HepG2 (cell line): ENCODE results near the gene FAM174C. TPM values are rescaled to one million over a fixed set of nuclear protein-coding genes. Genes with fewer than 3 reads are reported as not detected.
A peak's percentile ranks its signal among the peaks of the same experiment; 100 is the strongest.

Source experiments
- BRCA1 ChIP-seq: sonication (generic); formaldehyde crosslinking; IDR thresholded peaks from 2 replicates; pipeline ENCODE4 v1.4.0; 2020; ENCODE audit warnings: missing genetic modification reagents
- DR1 ChIP-seq: sonication (generic); formaldehyde crosslinking; IDR thresholded peaks from 2 replicates; pipeline ENCODE4 v1.8.0; 2021; ENCODE audit warnings: mild to moderate bottlenecking, missing genetic modification reagents, inconsistent platforms
- EP300 ChIP-seq, 3 experiments: sonication (generic) in 1 of 3; formaldehyde crosslinking in 1 of 3; IDR thresholded peaks; 2 replicates each; pipeline versions ENCODE4 v1.5.1 to v1.6.1; 2011 to 2020; ENCODE audit warnings: low read depth in 2 of 3, low read length in 2 of 3, borderline replicate concordance in 1 of 3, improper control_type of control experiment in 1 of 3, mild to moderate bottlenecking in 1 of 3, missing genetic modification reagents in 1 of 3, moderate library complexity in 1 of 3
- HHEX ChIP-seq: IDR thresholded peaks from 2 replicates; pipeline ENCODE4 v1.6.1; 2016; ENCODE audit warnings: control low read depth
- HIVEP1 ChIP-seq: sonication (generic); formaldehyde crosslinking; IDR thresholded peaks from 2 replicates; pipeline ENCODE4 v1.4.0; 2020; ENCODE audit warnings: mild to moderate bottlenecking, missing genetic modification reagents
- HNF4A ChIP-seq: sonication (generic); formaldehyde crosslinking; IDR thresholded peaks from 2 replicates; pipeline ENCODE4 v1.4.0; 2020; ENCODE audit warnings: missing genetic modification reagents
- HOXD1 ChIP-seq: sonication (generic); formaldehyde crosslinking; IDR thresholded peaks from 2 replicates; pipeline ENCODE4 v1.5.0; 2020; ENCODE audit warnings: missing genetic modification reagents
- JARID2 ChIP-seq: sonication (generic); formaldehyde crosslinking; IDR thresholded peaks from 2 replicates; pipeline ENCODE4 v1.8.1; 2023; ENCODE audit warnings: missing genetic modification reagents, inconsistent platforms; ENCODE audit not compliant: insufficient replicate concordance
- MAZ ChIP-seq, 2 experiments: sonication (generic) in 1 of 2; formaldehyde crosslinking in 1 of 2; IDR thresholded peaks; 2 replicates each; pipeline versions ENCODE4 v1.5.0 to v1.6.1; 2012 to 2020; ENCODE audit warnings: low read depth in 2 of 2, mild to moderate bottlenecking in 2 of 2, borderline replicate concordance in 1 of 2, improper control_type of control experiment in 1 of 2, low read length in 1 of 2, missing genetic modification reagents in 1 of 2, moderate library complexity in 1 of 2
- MEIS2 ChIP-seq: sonication (generic); formaldehyde crosslinking; IDR thresholded peaks from 2 replicates; pipeline ENCODE4 v1.9.0; 2021; ENCODE audit warnings: mild to moderate bottlenecking, missing genetic modification reagents
- NFE2L2 ChIP-seq: fragments of 150-350 bp; IDR thresholded peaks from 2 replicates; pipeline ENCODE4 v1.6.1; 2014; ENCODE audit warnings: low read length
- PPARG ChIP-seq: conservative IDR thresholded peaks from 2 replicates; pipeline ENCODE4 v1.6.1; 2016; ENCODE audit warnings: missing biosample characterization, missing genetic modification reagents
- RBFOX2 ChIP-seq: fragments of 200-400 bp; formaldehyde crosslinking; IDR thresholded peaks from 2 replicates; pipeline ENCODE4 v1.6.1; 2017; ENCODE audit warnings: low read depth, mild to moderate bottlenecking, low read length
- SAP130 ChIP-seq: IDR thresholded peaks from 2 replicates; pipeline ENCODE4 v1.6.1; 2016; ENCODE audit warnings: low read depth
- SNRNP70 ChIP-seq: fragments of 200-400 bp; formaldehyde crosslinking; IDR thresholded peaks from 2 replicates; pipeline ENCODE4 v1.6.1; 2017; ENCODE audit warnings: mild to moderate bottlenecking, low read depth, low read length, moderate library complexity
- TAF1 ChIP-seq: sonication (generic); formaldehyde crosslinking; IDR thresholded peaks from 2 replicates; pipeline ENCODE4 v1.4.0; 2020; ENCODE audit warnings: missing genetic modification reagents
- TBX2 ChIP-seq: sonication (generic); formaldehyde crosslinking; IDR thresholded peaks from 2 replicates; pipeline ENCODE4 v1.5.0; 2020; ENCODE audit warnings: missing genetic modification reagents, mild to moderate bottlenecking, borderline replicate concordance
- ZMAT3 ChIP-seq: sonication (generic); formaldehyde crosslinking; conservative IDR thresholded peaks from 2 replicates; pipeline ENCODE4 v1.7.0; 2021; ENCODE audit warnings: missing genetic modification reagents
- ZNF292 ChIP-seq: sonication (generic); formaldehyde crosslinking; IDR thresholded peaks from 2 replicates; pipeline ENCODE4 v1.8.1; 2022; ENCODE audit warnings: mild to moderate bottlenecking, low read depth, missing genetic modification reagents, borderline replicate concordance
- polyA plus RNA-seq, 8 experiments: library from polyadenylated mRNA; depleted of rRNA in 3 of 8; stranded (reverse) in 7 of 8; unstranded in 1 of 8; fragments of >200 nt; fragmentation: Illumina TruSeq in 4 of 8; extraction: Trizol in 4 of 8; gene quantifications; 2 replicates each; pipeline versions ENCODE4 v1.2.1 to v1.2.3, GENCODE V29; 2011 to 2016; ENCODE audit warnings: low read depth in 4 of 8, missing spikeins in 1 of 8, mixed read lengths in 1 of 8; ENCODE audit not compliant: insufficient read depth in 1 of 8
- total RNA-seq, 5 experiments: library from RNA; depleted of rRNA; stranded (reverse); fragments of >200 nt; fragmentation: Illumina TruSeq; extraction: Trizol; gene quantifications; 2 replicates each; pipeline ENCODE4 v1.2.3, GENCODE V29; 2016; ENCODE audit warnings: low read depth in 1 of 5
- TF ChIP-seq, protein P1 (sequence below): sonication (generic); formaldehyde crosslinking; IDR thresholded peaks from 2 replicates; pipeline ENCODE4 v1.5.1; 2020; ENCODE audit warnings: missing genetic modification reagents, mild to moderate bottlenecking, borderline replicate concordance
- TF ChIP-seq, protein P2 (sequence below): sonication (generic); formaldehyde crosslinking; IDR thresholded peaks from 2 replicates; pipeline ENCODE4 v1.4.0; 2020; ENCODE audit warnings: missing genetic modification reagents, mild to moderate bottlenecking, borderline replicate concordance
- TF ChIP-seq, protein P3 (sequence below): sonication (generic); IDR thresholded peaks from 2 replicates; pipeline ENCODE4 v1.6.1; 2016; ENCODE audit warnings: low read depth, borderline replicate concordance
- TF ChIP-seq, protein P4 (sequence below): IDR thresholded peaks from 2 replicates; pipeline ENCODE4 v1.6.1; 2016; ENCODE audit warnings: missing genetic modification reagents, missing compliant biosample characterization

Gene FAM174C
- total and polyA plus RNA-seq, 2 of the 13 experiments (the other 11 are each of a cell fraction or from before 2014, with no cell fraction given) = 19.5 to 31.3 TPM

DNA sequence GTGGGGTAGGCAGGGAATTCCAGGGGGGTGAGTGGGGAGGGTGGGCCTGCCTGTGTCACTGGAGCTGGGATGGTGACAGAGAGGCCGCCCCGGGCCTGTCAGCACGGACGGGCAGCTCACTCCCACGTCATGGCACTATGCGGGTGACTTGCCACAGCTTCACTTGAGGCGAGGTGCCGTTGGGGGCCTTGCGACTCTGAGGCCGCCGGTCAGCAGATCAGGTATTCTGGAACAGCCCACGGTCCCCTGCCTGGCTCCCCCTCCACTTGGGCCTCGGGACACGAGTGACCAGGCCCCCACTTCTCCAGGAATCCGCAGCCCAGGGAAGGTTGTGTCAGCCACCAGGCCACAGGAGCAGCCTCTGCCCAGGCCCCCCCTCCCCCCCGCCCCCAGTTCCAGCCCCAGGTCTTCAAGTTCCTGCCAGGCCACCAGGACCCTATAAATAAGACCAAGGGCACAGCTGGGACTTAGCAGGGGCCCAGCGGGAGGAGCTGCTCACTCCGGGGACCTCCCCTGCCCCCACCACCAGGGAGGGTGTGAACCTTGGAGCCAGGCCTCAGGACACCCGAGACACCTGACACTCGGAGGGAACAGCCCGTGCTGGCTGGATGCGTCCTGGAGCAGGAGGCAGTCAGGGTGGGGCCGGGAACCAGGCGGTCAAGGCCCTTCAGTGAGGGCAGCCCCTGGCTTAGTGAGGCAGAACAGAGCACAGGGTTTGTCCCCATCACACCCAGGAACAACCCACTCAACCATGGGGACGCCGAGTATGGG lies 29.7 kb upstream of the FAM174C start (continued):
- TF ChIP-seq HNF4A (CRISPR knock-in tag) (peak; percentile 75), ZMAT3 (CRISPR knock-in tag) (peak; percentile 62; the same call in 1 of the 2 replicates), JARID2 (no peak), TBX2 (CRISPR knock-in tag) (peak; percentile 37; the same call in 1 of the 2 replicates), MEIS2 (CRISPR knock-in tag) (peak; percentile 34; the same call in 1 of the 2 replicates), HOXD1 (CRISPR knock-in tag) (0 out of 2 replicates have a peak, but pooled peaks have one; percentile 4), EP300 (IDR thresholded peaks at IDR 0.05; ENCODE audit: low read depth in 2 of 2, low read length in 2 of 2) (peak in 1 of 2 experiments; percentile 6; a peak in 1 of 4 replicates), EP300 (CRISPR knock-in tag; IDR thresholded peaks at IDR 0.05; ENCODE audit: borderline replicate concordance) (no peak), TAF1 (CRISPR knock-in tag) (peak; percentile 43; the same call in 1 of the 2 replicates), MAZ (IDR thresholded peaks at IDR 0.05; ENCODE audit: borderline replicate concordance, low read depth, low read length) (peak; percentile 27; the same call in 1 of the 2 replicates), MAZ (CRISPR knock-in tag; IDR thresholded peaks at IDR 0.05; ENCODE audit: low read depth) (no peak), BRCA1 (CRISPR knock-in tag) (no peak), PPARG (peak; percentile 71; the same call in 1 of the 2 replicates), RBFOX2 (peak; percentile 46; the same call in 1 of the 2 replicates), DR1 (CRISPR knock-in tag) (peak; percentile 32; the same call in 1 of the 2 replicates), HIVEP1 (CRISPR knock-in tag) (peak; percentile 65), SNRNP70 (no peak), ZNF292 (CRISPR knock-in tag) (no peak), SAP130 (CRISPR knock-in tag) (peak; percentile 47; the same call in 1 of the 2 replicates), HHEX (CRISPR knock-in tag) (0 out of 2 replicates have a peak, but pooled peaks have one; percentile 35), NFE2L2 (no peak)
- TF ChIP-seq, protein P1, sequence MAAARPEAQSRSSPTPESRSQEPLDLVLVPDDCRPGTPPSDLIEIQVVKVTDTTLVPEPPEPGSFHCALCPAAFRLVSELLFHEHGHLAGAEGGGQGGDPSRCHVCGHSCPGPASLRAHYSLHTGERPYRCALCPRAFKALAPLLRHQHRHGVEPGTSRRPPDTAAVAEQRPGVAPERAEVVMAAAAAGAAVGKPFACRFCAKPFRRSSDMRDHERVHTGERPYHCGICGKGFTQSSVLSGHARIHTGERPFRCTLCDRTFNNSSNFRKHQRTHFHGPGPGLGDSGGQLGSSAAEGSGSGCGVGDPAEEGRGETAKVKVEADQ = peak; percentile 32; the same call in 1 of the 2 replicates
- TF ChIP-seq, protein P2, sequence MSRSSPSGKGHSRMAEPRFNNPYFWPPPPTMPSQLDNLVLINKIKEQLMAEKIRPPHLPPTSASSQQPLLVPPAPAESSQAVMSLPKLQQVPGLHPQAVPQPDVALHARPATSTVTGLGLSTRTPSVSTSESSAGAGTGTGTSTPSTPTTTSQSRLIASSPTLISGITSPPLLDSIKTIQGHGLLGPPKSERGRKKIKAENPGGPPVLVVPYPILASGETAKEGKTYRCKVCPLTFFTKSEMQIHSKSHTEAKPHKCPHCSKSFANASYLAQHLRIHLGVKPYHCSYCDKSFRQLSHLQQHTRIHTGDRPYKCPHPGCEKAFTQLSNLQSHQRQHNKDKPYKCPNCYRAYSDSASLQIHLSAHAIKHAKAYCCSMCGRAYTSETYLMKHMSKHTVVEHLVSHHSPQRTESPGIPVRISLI (CRISPR knock-in tag) = no peak
- TF ChIP-seq, protein P3, sequence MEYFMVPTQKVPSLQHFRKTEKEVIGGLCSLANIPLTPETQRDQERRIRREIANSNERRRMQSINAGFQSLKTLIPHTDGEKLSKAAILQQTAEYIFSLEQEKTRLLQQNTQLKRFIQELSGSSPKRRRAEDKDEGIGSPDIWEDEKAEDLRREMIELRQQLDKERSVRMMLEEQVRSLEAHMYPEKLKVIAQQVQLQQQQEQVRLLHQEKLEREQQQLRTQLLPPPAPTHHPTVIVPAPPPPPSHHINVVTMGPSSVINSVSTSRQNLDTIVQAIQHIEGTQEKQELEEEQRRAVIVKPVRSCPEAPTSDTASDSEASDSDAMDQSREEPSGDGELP = peak; percentile 76; the same call in 1 of the 2 replicates
- TF ChIP-seq, protein P4, sequence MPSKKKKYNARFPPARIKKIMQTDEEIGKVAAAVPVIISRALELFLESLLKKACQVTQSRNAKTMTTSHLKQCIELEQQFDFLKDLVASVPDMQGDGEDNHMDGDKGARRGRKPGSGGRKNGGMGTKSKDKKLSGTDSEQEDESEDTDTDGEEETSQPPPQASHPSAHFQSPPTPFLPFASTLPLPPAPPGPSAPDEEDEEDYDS (CRISPR knock-in tag) = peak; percentile 47; the same call in 1 of the 2 replicates
